ENCODE results near the gene TMPRSS9.
"Not testable (repeated sequence)": the region's sequence is repeated elsewhere in the genome, so short reads cannot be mapped to it uniquely, and the experiment has no call there.

The TMPRSS9 gene

GRCh38 chr19:2394442-2395292 lies 34.6 kb downstream of the TMPRSS9 start:
- no peak overlapping the region for H3K4me3 ChIP-seq (ENCODE audit: low read depth, low read length)
- no peak overlapping the region for H3K27ac ChIP-seq (ENCODE audit: extremely low read depth, low read depth, low read length)
- H3K36me3 ChIP-seq (ENCODE audit: control insufficient read depth in 2 of 2, insufficient read depth in 1 of 2, low read length in 2 of 2): no peaks in the 10 kb centered on the region
- CTCF ChIA-PET: interaction anchor here (0.6 to 1.8 kb wide), 3 partner anchors 68 to 219 kb away, joined by 3 to 5 read pairs (median 4); no protein-coding TSS in a partner anchor
- no peaks in the 10 kb centered on the region for H3K4me1 ChIP-seq (ENCODE audit: control insufficient read depth, insufficient read depth, low read length)
- POLR2A ChIA-PET: interaction anchor here (0.6 to 0.7 kb wide), 2 partner anchors 81 to 217 kb away, joined by 3 to 9 read pairs; partner anchors contain the start of gene GADD45B
- TF ChIP-seq ZNF580 (tag by site-specific recombination; IDR thresholded peaks at IDR 0.05): no peak
- TF ChIP-seq ZNF791 (tag by site-specific recombination; IDR thresholded peaks at IDR 0.05): no peak
- TF ChIP-seq ZNF184 (tag by site-specific recombination; IDR thresholded peaks at IDR 0.05): no peak
- H3K9me3 ChIP-seq (ENCODE audit: control insufficient read depth, insufficient read depth, low read depth, low read length): no peaks in the 10 kb centered on the region

- POLR2A ChIA-PET; H3K36me3 ChIP-seq (ENCODE audit: control insufficient read depth in 2 of 2, insufficient read depth in 1 of 2, low read length in 2 of 2); H3K4me3 ChIP-seq (ENCODE audit: low read depth, low read length); H3K9me3 ChIP-seq (ENCODE audit: control insufficient read depth, insufficient read depth, low read depth, low read length); H3K27ac ChIP-seq (ENCODE audit: extremely low read depth, low read depth, low read length); H3K4me1 ChIP-seq (ENCODE audit: control insufficient read depth, insufficient read depth, low read length): not testable (repeated sequence)
- TF ChIP-seq KLF1 (tag by site-specific recombination; IDR thresholded peaks at IDR 0.05) (peak; percentile 83), ZFHX2 (tag by site-specific recombination; conservative IDR thresholded peaks at IDR 0.05) (peak; percentile 42), EGR2 (tag by site-specific recombination; IDR thresholded peaks at IDR 0.05; ENCODE audit: low read depth) (peak; percentile 50; the same call in 1 of the 2 replicates)
- CTCF ChIA-PET: interaction anchor here (1.8 kb wide), 1 partner anchor 219 kb away, joined by 5 read pairs; no protein-coding TSS in a partner anchor
Measured at GRCh38 chr19:2395293-2395829, 35.3 kb downstream of the TMPRSS9 start.

- not testable (repeated sequence) for H3K4me3 ChIP-seq (ENCODE audit: low read depth, low read length); H3K9me3 ChIP-seq (ENCODE audit: control insufficient read depth, insufficient read depth, low read depth, low read length); H3K4me1 ChIP-seq (ENCODE audit: control insufficient read depth, insufficient read depth, low read length); H3K27ac ChIP-seq (ENCODE audit: extremely low read depth, low read depth, low read length); H3K36me3 ChIP-seq (ENCODE audit: control insufficient read depth in 2 of 2, insufficient read depth in 1 of 2, low read length in 2 of 2)
- CTCF ChIA-PET: interaction anchor here (0.5 kb wide), 1 partner anchor 371 kb away, joined by 6 read pairs; no protein-coding TSS in a partner anchor
- TF ChIP-seq ZNF121 (tag by site-specific recombination; IDR thresholded peaks at IDR 0.05) (peak; percentile 65; the same call in 1 of the 2 replicates), ZNF146 (tag by site-specific recombination; IDR thresholded peaks at IDR 0.05) (peak; percentile 77)
- POLR2A ChIA-PET: interaction anchor here (0.7 kb wide), 1 partner anchor 11 kb away, joined by 3 read pairs; no protein-coding TSS in a partner anchor
Measured at GRCh38 chr19:2397173-2397572, 37.1 kb downstream of the TMPRSS9 start.

GRCh38 chr19:2398735-2399305 lies 38.8 kb downstream of the TMPRSS9 start:
- Histone ChIP-seq H3K27ac (ENCODE audit: extremely low read depth, low read depth, low read length) (no peak overlapping the region), H3K4me1 (ENCODE audit: control insufficient read depth, insufficient read depth, low read length) (no peaks in the 10 kb centered on the region), H3K9me3 (ENCODE audit: control insufficient read depth, insufficient read depth, low read depth, low read length) (no peaks in the 10 kb centered on the region), H3K4me3 (ENCODE audit: low read depth, low read length) (no peak overlapping the region), H3K36me3 (ENCODE audit: control insufficient read depth in 2 of 2, insufficient read depth in 1 of 2, low read length in 2 of 2) (no peaks in the 10 kb centered on the region)
- ChIA-PET POLR2A (no interaction called here), CTCF (interaction anchor here (0.6 to 1.0 kb wide), 2 partner anchors 238 to 471 kb away, joined by 3 to 6 read pairs; no protein-coding TSS in a partner anchor)
- no peak for TF ChIP-seq ZFP3 (tag by site-specific recombination; IDR thresholded peaks at IDR 0.05; ENCODE audit: low read depth)
- TF ChIP-seq KLF1 (tag by site-specific recombination; IDR thresholded peaks at IDR 0.05): no peak
- no peak for TF ChIP-seq ZNF155 (tag by site-specific recombination; IDR thresholded peaks at IDR 0.05)
- TF ChIP-seq ZNF280C (tag by site-specific recombination; IDR thresholded peaks at IDR 0.05): no peak
- TF ChIP-seq ZNF704 (tag by site-specific recombination; IDR thresholded peaks at IDR 0.05): no peak
- TF ChIP-seq ZNF549 (tag by site-specific recombination; IDR thresholded peaks at IDR 0.05): no peak

Measured in HEK293 (cell line).